ENCODE measurements around the gene SULT1C3. TPM values are rescaled to one million over a fixed set of nuclear protein-coding genes. Genes with fewer than 3 reads are reported as not detected.

The SULT1C3 gene
- total RNA-seq, 1 donor, result not detected

DNA sequence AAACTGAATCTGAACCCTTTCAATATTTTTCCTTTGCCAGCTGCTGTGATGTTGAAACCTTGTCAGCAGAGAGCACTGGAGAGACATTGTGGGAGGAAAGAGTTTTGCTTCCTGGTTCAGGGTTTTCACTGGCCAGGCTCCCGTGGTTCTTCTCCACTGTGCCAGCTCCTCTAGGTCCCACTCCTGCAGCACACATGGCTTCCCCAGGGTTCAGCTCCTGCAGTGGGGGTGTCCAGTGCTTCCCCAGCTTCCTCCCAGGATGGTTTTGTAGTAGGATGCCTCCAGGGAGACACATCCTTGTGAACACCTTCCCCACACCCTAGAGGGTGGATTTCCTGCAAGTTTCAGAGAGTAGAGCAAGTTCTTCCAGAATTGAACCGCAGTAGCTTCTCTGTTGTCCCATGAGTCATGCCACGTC, 24.0 kb upstream of the SULT1C3 start:
- no peak overlapping the region for H3K4me3 ChIP-seq (ENCODE audit: low read depth, low read length)
- DNase-seq (ENCODE audit: low read depth), result peak; percentile 64
- TF ChIP-seq, protein P1, sequence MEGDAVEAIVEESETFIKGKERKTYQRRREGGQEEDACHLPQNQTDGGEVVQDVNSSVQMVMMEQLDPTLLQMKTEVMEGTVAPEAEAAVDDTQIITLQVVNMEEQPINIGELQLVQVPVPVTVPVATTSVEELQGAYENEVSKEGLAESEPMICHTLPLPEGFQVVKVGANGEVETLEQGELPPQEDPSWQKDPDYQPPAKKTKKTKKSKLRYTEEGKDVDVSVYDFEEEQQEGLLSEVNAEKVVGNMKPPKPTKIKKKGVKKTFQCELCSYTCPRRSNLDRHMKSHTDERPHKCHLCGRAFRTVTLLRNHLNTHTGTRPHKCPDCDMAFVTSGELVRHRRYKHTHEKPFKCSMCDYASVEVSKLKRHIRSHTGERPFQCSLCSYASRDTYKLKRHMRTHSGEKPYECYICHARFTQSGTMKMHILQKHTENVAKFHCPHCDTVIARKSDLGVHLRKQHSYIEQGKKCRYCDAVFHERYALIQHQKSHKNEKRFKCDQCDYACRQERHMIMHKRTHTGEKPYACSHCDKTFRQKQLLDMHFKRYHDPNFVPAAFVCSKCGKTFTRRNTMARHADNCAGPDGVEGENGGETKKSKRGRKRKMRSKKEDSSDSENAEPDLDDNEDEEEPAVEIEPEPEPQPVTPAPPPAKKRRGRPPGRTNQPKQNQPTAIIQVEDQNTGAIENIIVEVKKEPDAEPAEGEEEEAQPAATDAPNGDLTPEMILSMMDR (IDR thresholded peaks at IDR 0.05; ENCODE audit: insufficient read depth, low read length), result peak; percentile 70

DNA sequence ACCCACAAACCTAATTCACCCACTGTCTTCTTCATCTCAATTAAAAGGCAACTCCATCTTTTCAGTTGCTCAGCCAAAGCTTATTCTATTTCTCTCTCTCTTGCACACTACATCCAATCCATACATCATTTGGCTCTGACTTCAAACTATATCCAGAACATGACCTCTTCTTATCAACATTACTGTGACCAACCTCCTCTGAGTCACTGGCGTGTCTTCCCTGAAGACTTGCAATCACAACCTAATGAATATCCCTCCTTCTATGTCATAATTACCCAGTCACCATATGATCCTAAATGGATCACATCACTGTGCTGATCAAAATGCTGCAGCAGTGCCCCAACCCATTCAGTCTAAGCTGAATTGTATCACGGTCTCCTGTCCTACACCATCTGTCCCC, 22.6 kb upstream of the SULT1C3 start:
- TF ChIP-seq, protein P1 (IDR thresholded peaks at IDR 0.05; ENCODE audit: insufficient read depth, low read length), result no peak
- no peak for DNase-seq (ENCODE audit: low read depth)
- H3K4me3 ChIP-seq (ENCODE audit: low read depth, low read length), result no peak overlapping the region

DNA sequence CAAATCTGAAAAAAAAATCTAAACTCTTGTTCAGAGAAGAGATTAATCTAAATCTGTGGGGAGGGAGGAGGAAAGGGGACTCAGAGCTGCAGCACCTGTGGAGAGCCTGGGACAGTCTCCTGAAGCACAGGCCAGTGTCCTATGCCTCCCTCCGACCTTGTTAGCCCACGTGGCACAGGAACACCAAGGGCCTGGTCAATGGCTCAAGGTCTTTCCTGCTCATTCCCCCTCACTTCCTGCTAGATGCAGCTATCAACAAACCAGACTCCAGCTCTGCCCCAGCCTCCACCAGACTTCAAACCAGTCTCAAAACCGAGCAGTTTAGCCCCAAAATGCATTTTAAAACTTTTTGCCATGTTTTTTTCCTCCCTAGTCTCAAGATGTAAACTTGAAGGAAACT, 20.1 kb upstream of the SULT1C3 start:
- TF ChIP-seq, protein P1 (IDR thresholded peaks at IDR 0.05; ENCODE audit: insufficient read depth, low read length), result no peak
- H3K4me3 ChIP-seq (ENCODE audit: low read depth, low read length), result no peak overlapping the region
- DNase-seq (ENCODE audit: low read depth), result no peak

DNA sequence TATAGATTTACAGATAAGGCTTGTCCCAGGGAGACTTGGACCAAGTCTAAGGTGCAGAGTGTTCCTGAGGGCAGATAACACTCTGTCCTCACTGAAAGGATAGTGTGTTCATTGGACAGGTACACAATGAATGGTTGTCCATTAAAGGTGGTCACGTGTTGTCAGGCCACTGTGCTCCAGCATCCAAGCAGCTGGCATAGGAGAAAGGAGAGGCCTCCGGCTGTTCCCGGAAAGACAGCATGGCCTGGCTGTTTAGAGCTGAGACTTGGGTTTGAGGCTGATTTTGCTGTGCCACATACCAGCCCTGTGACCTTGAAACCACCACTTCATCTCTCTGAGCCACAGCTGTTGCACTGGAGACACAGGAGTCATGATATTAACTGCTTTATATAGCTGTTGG, 19.6 kb upstream of the SULT1C3 start:
- TF ChIP-seq, protein P1 (IDR thresholded peaks at IDR 0.05; ENCODE audit: insufficient read depth, low read length), result no peak
- H3K4me3 ChIP-seq (ENCODE audit: low read depth, low read length), result no peak overlapping the region
- DNase-seq (ENCODE audit: low read depth), result no peak

DNA sequence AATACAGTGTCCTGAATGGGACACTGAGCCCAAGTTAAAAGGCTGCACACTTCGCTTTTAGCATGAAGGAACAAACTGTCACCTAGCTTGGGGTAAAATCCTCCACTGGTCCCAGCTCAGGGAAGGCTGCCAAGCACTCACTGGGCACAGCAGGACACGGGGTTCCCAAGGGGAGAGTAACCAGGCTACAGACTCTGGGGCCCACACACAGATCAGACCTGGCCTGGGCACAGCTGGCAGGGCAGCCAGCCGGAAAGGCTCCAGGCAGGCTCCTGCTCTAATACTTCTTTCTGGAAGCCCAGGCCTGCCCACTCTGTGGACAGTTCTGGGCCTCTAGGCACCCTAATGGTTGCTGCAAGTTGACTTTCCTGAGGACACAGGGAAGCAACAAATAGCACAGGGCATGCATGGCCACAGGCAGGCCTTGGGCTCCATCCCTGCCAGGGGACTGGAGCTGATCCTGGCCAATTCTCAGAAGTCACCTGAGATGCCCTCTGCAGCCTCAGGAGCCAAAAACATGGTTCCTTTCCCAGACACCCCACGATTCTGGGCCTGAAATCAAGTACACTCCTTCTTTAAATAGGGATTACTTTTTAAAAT, 18.7 kb upstream of the SULT1C3 start:
- no peak for DNase-seq (ENCODE audit: low read depth)
- H3K4me3 ChIP-seq (ENCODE audit: low read depth, low read length), result no peak overlapping the region
- TF ChIP-seq, protein P1 (IDR thresholded peaks at IDR 0.05; ENCODE audit: insufficient read depth, low read length), result no peak

DNA sequence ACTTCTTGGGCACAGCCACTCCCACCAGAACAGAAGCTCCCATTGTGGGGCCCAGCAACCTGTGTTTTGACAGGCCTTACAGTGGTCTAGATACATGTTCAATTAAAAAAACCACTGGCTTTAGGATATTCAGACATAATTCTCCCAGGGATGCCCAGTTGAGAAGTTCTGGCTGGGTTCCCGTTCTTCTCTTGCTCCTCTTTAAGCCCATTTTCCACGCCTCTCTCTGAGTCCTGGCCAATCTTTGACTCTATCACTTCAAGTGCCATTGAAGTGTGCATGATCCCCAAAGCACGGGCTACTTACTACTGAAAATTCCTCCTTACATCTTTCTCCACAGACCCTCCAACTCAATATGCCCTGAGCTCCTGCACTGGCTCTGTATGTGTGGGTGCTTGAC, 17.5 kb upstream of the SULT1C3 start:
- H3K4me3 ChIP-seq (ENCODE audit: low read depth, low read length), result no peak overlapping the region
- no peak for DNase-seq (ENCODE audit: low read depth)
- TF ChIP-seq, protein P1 (IDR thresholded peaks at IDR 0.05; ENCODE audit: insufficient read depth, low read length), result no peak

DNA sequence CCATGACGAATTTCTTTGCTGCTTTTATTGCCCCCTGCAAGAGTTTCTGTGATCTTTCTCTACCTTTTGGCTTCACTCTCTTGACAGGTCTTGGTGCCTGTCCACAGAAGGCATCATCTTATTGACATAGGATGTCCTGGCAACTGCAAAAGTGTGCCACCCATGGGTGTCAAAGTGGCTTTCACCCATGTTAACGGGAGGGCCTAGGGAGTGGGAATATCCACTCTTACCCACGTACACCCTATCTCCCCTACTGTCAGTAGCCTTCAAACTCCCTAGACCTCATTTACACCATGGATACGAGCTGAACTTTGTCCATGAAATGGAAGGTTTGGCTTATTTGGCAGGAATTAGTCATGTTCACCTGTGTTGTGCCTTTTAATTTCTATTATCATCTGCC, 16.2 kb upstream of the SULT1C3 start:
- no peak overlapping the region for H3K4me3 ChIP-seq (ENCODE audit: low read depth, low read length)
- DNase-seq (ENCODE audit: low read depth), result no peak
- TF ChIP-seq, protein P1 (IDR thresholded peaks at IDR 0.05; ENCODE audit: insufficient read depth, low read length), result no peak
